Measurements from ENCODE around the gene ASCL3. TPM values are rescaled to one million over a fixed set of nuclear protein-coding genes. Genes with fewer than 3 reads are reported as not detected.

The ASCL3 gene
- total RNA-seq, 1 experiment from 2014 or later, result not detected

DNA sequence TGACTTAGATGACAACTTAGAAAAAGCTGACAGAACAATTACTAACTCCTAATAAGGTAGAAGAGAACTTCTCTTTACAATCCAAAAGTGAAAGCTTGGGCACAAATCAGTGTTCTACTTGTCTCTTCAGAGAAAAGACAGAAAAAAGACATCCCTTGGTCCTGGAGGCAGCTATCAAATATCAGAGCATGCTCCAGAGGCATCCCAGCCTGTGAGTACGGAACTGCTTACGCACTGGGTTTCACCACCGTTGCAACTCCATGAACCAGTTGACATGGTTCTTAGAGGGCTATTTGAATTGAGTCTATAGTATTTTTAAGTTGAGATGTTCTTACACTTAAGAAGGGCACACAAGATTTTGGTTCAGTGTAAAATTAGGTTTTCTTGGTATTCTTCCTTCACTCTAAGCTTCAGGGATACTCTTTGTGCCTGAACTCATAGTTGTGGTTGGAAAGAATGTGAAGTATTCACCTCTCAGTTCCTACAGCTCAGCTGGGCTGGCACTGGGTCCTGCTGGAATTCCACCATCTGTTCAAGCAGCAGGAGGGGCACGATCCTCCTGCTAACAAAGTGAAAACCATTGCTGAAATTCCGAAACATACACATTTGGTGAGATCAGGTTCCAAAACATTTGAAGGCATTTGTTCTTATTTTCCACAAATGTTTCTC lies 25.5 kb downstream of the ASCL3 start:
- intact Hi-C loops (cut with micrococcal nuclease; ENCODE audit: unreplicated experiment), result no loop called here
- Mint-ChIP-seq H3K4me3 (ENCODE audit: low read depth, unreplicated experiment) (no peak overlapping the region), H3K27me3 (ENCODE audit: unreplicated experiment) (no peaks in the 10 kb centered on the region), H3K27ac (ENCODE audit: unreplicated experiment) (no peak overlapping the region), H3K4me1 (ENCODE audit: low read depth, unreplicated experiment) (no peaks in the 10 kb centered on the region), H3K9me3 (ENCODE audit: low read depth, unreplicated experiment) (no peaks in the 10 kb centered on the region), H3K36me3 (ENCODE audit: insufficient read depth, unreplicated experiment) (peaks cover 10% of the 10 kb centered on the region)
- DNase-seq, result no peak
- no TSS peak for BruUV-seq (replicated peaks)
- no peak for TF ChIP-seq CTCF (IDR thresholded peaks at IDR 0.05; ENCODE audit: unreplicated experiment)
- CTCF ChIA-PET, result no interaction called here

GRCh38 chr11:8914661-8915018 lies 28.2 kb downstream of the ASCL3 start:
- H3K4me1 Mint-ChIP-seq (ENCODE audit: low read depth, unreplicated experiment), result peaks cover 7% of the 10 kb centered on the region
- no TSS peak for BruUV-seq (replicated peaks)
- no peak overlapping the region for H3K27ac Mint-ChIP-seq (ENCODE audit: unreplicated experiment)

GRCh38 chr11:8913961-8914660 lies 28.7 kb downstream of the ASCL3 start:
- intact Hi-C loops (cut with micrococcal nuclease; ENCODE audit: unreplicated experiment), result loop anchor here (1.0 kb wide), 1 partner anchor 45 kb away; no protein-coding TSS in a partner anchor
- H3K27ac Mint-ChIP-seq (ENCODE audit: unreplicated experiment), result no peak overlapping the region
- TF ChIP-seq CTCF (IDR thresholded peaks at IDR 0.05; ENCODE audit: unreplicated experiment), result peak; percentile 70
- H3K27me3 Mint-ChIP-seq (ENCODE audit: unreplicated experiment), result no peaks in the 10 kb centered on the region
- CTCF ChIA-PET, result interaction anchor here (1.4 to 2.6 kb wide), 2 partner anchors 46 to 50 kb away, joined by 3 to 17 read pairs; partner anchors contain the start of gene TMEM9B
- H3K4me3 Mint-ChIP-seq (ENCODE audit: low read depth, unreplicated experiment), result no peak overlapping the region
- DNase-seq, result peak; percentile 36
- H3K36me3 Mint-ChIP-seq (ENCODE audit: insufficient read depth, unreplicated experiment), result peaks cover 28% of the 10 kb centered on the region
- no peaks in the 10 kb centered on the region for H3K9me3 Mint-ChIP-seq (ENCODE audit: low read depth, unreplicated experiment)
- peaks cover 12% of the 10 kb centered on the region for H3K4me1 Mint-ChIP-seq (ENCODE audit: low read depth, unreplicated experiment)
- BruUV-seq (replicated peaks), result no TSS peak

More at GRCh38 chr11:8914661-8915018, 28.2 kb downstream of the ASCL3 start:
- no peak for DNase-seq
- CTCF ChIA-PET, result interaction anchor here (1.4 to 2.6 kb wide), 3 partner anchors 45 to 223 kb away, joined by 3 to 17 read pairs (median 4); partner anchors contain the start of gene TMEM9B
- intact Hi-C loops (cut with micrococcal nuclease; ENCODE audit: unreplicated experiment), result loop anchor here (1.0 kb wide), 1 partner anchor 45 kb away; no protein-coding TSS in a partner anchor
- Mint-ChIP-seq H3K9me3 (ENCODE audit: low read depth, unreplicated experiment) (no peaks in the 10 kb centered on the region), H3K4me3 (ENCODE audit: low read depth, unreplicated experiment) (no peak overlapping the region), H3K36me3 (ENCODE audit: insufficient read depth, unreplicated experiment) (peaks cover 28% of the 10 kb centered on the region), H3K27me3 (ENCODE audit: unreplicated experiment) (no peaks in the 10 kb centered on the region)
- TF ChIP-seq CTCF (IDR thresholded peaks at IDR 0.05; ENCODE audit: unreplicated experiment), result no peak

- peak; percentile 93 for DNase-seq
- intact Hi-C loops (cut with micrococcal nuclease; ENCODE audit: unreplicated experiment), result no loop called here
- H3K4me3 Mint-ChIP-seq (ENCODE audit: low read depth, unreplicated experiment), result peak within 1 kb of the TSS; percentile 85
- CTCF ChIA-PET, result interaction anchor here (0.5 to 1.3 kb wide), 6 partner anchors 12 to 859 kb away, joined by 3 to 7 read pairs (median 4); no protein-coding TSS in a partner anchor
- peaks cover 28% of the 10 kb centered on the region for H3K36me3 Mint-ChIP-seq (ENCODE audit: insufficient read depth, unreplicated experiment)
- no peaks in the 10 kb centered on the region for H3K27me3 Mint-ChIP-seq (ENCODE audit: unreplicated experiment)
- H3K9me3 Mint-ChIP-seq (ENCODE audit: low read depth, unreplicated experiment), result no peaks in the 10 kb centered on the region
- H3K4me1 Mint-ChIP-seq (ENCODE audit: low read depth, unreplicated experiment), result peaks cover 30% of the 10 kb centered on the region
- no peak for TF ChIP-seq CTCF (IDR thresholded peaks at IDR 0.05; ENCODE audit: unreplicated experiment)
- peak within 1 kb of the TSS; percentile 32 for H3K27ac Mint-ChIP-seq (ENCODE audit: unreplicated experiment)
- no TSS peak for BruUV-seq (replicated peaks)
Measured at GRCh38 chr11:8911029-8911823, 31.6 kb downstream of the ASCL3 start, which contains the start of gene AKIP1. AKIP1 (plus strand) TSS chr11:8911189; CDS start chr11:8911450, 261 bp downstream.
